Measurements from ENCODE around the gene FCHSD2. TPM values are rescaled to one million over a fixed set of nuclear protein-coding genes. Genes with fewer than 3 reads are reported as not detected.

The FCHSD2 gene
- total RNA-seq, 1 donor from 2014 or later, result 27.7 TPM

- H3K27ac Mint-ChIP-seq, result peak overlapping the region; percentile 80
- intact Hi-C loops (cut with micrococcal nuclease), result loop anchor here (1.0 kb wide), 2 partner anchors 64 to 171 kb away; no protein-coding TSS in a partner anchor
- H3K9me3 Mint-ChIP-seq, result peaks cover 11% of the 10 kb centered on the region
- no peaks in the 10 kb centered on the region for H3K27me3 Mint-ChIP-seq (ENCODE audit: insufficient read depth)
- peak overlapping the region; percentile 55 for H3K4me3 Mint-ChIP-seq
- DNase-seq (ENCODE audit: low spot score), result no peak
- peaks cover 76% of the 10 kb centered on the region for H3K4me1 Mint-ChIP-seq (ENCODE audit: low read depth)
- H3K36me3 Mint-ChIP-seq (ENCODE audit: low read depth), result peaks cover 45% of the 10 kb centered on the region
Measured at GRCh38 chr11:72970557-72971118, 171.5 kb downstream of the FCHSD2 start.

- Mint-ChIP-seq H3K27ac (peak overlapping the region; percentile 79), H3K4me3 (peak overlapping the region; percentile 48), H3K9me3 (peaks cover 11% of the 10 kb centered on the region), H3K27me3 (ENCODE audit: insufficient read depth) (no peaks in the 10 kb centered on the region), H3K4me1 (ENCODE audit: low read depth) (peaks cover 78% of the 10 kb centered on the region), H3K36me3 (ENCODE audit: low read depth) (peaks cover 45% of the 10 kb centered on the region)
- DNase-seq (ENCODE audit: low spot score), result no peak
- intact Hi-C loops (cut with micrococcal nuclease), result loop anchor here (1.0 kb wide), 2 partner anchors 64 to 171 kb away; no protein-coding TSS in a partner anchor
Measured at GRCh38 chr11:72969894-72970335, 172.2 kb downstream of the FCHSD2 start.

DNA sequence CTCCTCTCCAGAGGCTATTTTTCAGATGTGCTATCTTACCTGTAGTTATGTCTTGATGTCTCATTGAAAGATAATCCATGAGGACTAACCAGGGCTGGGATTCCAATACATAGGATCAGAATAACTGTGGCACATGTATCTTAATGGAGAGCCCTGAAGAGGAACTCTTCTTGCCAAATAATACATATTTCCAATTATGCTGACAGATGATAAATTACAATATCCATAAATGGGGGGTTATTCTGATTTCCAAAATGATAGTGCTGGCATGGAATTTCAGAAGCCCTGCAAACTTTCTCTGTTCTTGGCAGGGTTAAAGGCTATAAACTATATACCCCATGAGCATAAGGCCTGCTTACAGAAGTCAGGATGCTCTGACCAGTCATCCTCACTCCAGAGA, 173.7 kb downstream of the FCHSD2 start:
- Mint-ChIP-seq H3K36me3 (ENCODE audit: low read depth) (peaks cover 35% of the 10 kb centered on the region), H3K27ac (no peak overlapping the region), H3K27me3 (ENCODE audit: insufficient read depth) (no peaks in the 10 kb centered on the region), H3K4me1 (ENCODE audit: low read depth) (peaks cover 63% of the 10 kb centered on the region), H3K9me3 (no peaks in the 10 kb centered on the region), H3K4me3 (no peak overlapping the region)
- no peak for DNase-seq (ENCODE audit: low spot score)
- intact Hi-C loops (cut with micrococcal nuclease), result no loop called here

DNA sequence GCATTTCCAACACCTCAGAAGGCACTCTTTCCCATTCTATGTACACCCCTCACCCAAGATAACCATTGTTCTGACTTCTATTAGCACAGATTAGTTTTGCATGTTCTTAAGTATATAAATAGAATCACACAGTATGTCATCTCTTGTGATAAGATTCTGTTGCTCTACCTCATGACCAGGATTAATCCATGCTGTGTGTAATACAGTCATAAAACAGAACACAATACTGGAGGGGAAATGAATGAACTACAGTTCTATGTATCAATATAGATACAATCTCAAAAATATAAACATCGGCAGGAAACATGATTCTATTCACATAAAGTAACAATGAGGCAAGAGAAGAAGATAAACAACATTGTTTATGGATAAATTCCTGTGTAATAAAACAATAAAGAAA, 176.4 kb downstream of the FCHSD2 start:
- no peaks in the 10 kb centered on the region for H3K27me3 Mint-ChIP-seq (ENCODE audit: insufficient read depth)
- peaks cover 40% of the 10 kb centered on the region for H3K4me1 Mint-ChIP-seq (ENCODE audit: low read depth)
- intact Hi-C loops (cut with micrococcal nuclease), result no loop called here
- no peaks in the 10 kb centered on the region for H3K9me3 Mint-ChIP-seq
- no peak overlapping the region for H3K4me3 Mint-ChIP-seq
- no peak for DNase-seq (ENCODE audit: low spot score)
- peaks cover 20% of the 10 kb centered on the region for H3K36me3 Mint-ChIP-seq (ENCODE audit: low read depth)
- no peak overlapping the region for H3K27ac Mint-ChIP-seq

GRCh38 chr11:72962717-72963116, 179.4 kb downstream of the FCHSD2 start:
- Mint-ChIP-seq H3K27me3 (ENCODE audit: insufficient read depth) (no peaks in the 10 kb centered on the region), H3K4me3 (no peak overlapping the region), H3K9me3 (no peaks in the 10 kb centered on the region), H3K4me1 (ENCODE audit: low read depth) (peaks cover 17% of the 10 kb centered on the region), H3K27ac (no peak overlapping the region), H3K36me3 (ENCODE audit: low read depth) (peaks cover 18% of the 10 kb centered on the region)
- no peak for DNase-seq (ENCODE audit: low spot score)
- intact Hi-C loops (cut with micrococcal nuclease), result no loop called here

- Mint-ChIP-seq H3K27ac (no peak overlapping the region), H3K9me3 (no peaks in the 10 kb centered on the region), H3K4me3 (no peak overlapping the region), H3K36me3 (ENCODE audit: low read depth) (peaks cover 19% of the 10 kb centered on the region), H3K27me3 (ENCODE audit: insufficient read depth) (no peaks in the 10 kb centered on the region), H3K4me1 (ENCODE audit: low read depth) (peaks cover 12% of the 10 kb centered on the region)
- DNase-seq (ENCODE audit: low spot score), result no peak
- intact Hi-C loops (cut with micrococcal nuclease), result no loop called here
Measured at GRCh38 chr11:72962084-72962483, 180.0 kb downstream of the FCHSD2 start.

DNA sequence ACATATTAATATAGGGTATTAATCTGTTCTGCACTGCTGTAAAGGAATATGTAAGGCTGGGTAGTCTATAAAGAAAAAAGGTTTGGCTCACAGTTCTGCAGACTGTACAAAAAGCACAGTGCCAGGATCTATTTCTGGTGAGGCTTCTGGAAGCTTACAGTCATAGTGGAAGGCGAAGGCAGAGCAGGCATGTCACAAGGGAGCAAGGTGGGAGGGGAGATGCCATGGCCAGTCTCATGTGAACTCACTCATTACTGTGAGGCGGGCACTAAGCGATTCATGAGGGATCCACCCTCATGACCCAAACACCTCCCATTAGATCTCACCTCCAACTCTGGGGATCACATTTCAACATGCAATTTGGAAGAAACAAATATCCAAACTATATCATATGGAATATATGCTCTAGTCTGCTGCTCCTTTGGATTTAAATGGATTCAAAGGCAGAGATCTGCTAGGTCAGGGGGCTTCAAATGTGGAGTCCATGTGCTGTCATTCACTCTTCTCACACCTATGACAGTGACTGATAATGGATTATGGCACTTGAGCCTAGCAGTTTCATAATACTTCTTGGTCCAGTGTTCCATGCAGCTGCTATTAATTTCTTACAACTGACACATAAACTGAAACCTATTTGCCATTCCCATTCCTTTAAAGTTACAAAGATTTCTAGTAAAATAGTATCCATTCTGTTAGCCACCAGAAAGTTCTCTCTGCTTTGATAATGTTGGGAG, 182.0 kb downstream of the FCHSD2 start:
- intact Hi-C loops (cut with micrococcal nuclease), result no loop called here
- no peak overlapping the region for H3K27ac Mint-ChIP-seq
- peaks cover 19% of the 10 kb centered on the region for H3K36me3 Mint-ChIP-seq (ENCODE audit: low read depth)
- no peak overlapping the region for H3K4me3 Mint-ChIP-seq
- H3K27me3 Mint-ChIP-seq (ENCODE audit: insufficient read depth), result no peaks in the 10 kb centered on the region
- DNase-seq (ENCODE audit: low spot score), result no peak
- no peaks in the 10 kb centered on the region for H3K9me3 Mint-ChIP-seq
- peaks cover 11% of the 10 kb centered on the region for H3K4me1 Mint-ChIP-seq (ENCODE audit: low read depth)

DNA sequence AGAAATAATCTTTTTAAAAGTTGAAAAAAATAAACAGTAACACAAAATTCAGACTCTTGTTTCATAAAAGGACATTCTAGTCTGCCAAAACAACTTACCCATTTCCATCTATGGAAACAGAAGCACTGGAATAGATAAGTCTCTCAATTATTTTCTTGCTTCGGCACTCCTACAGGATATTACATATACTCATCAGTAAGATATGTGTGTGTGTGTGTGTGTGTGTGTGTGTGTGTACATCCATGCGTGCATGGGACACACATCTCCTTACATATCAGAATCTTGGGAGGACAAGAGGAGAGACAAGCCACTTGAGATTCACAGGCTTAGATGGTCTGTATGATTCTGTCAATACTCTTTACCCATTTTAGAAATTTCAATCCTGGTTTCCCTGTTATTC, 183.3 kb downstream of the FCHSD2 start:
- intact Hi-C loops (cut with micrococcal nuclease), result no loop called here
- Mint-ChIP-seq H3K27me3 (ENCODE audit: insufficient read depth) (no peaks in the 10 kb centered on the region), H3K4me1 (ENCODE audit: low read depth) (peaks cover 10% of the 10 kb centered on the region), H3K36me3 (ENCODE audit: low read depth) (peaks cover 15% of the 10 kb centered on the region), H3K27ac (no peak overlapping the region), H3K4me3 (no peak overlapping the region), H3K9me3 (no peaks in the 10 kb centered on the region)
- DNase-seq (ENCODE audit: low spot score), result no peak

DNA sequence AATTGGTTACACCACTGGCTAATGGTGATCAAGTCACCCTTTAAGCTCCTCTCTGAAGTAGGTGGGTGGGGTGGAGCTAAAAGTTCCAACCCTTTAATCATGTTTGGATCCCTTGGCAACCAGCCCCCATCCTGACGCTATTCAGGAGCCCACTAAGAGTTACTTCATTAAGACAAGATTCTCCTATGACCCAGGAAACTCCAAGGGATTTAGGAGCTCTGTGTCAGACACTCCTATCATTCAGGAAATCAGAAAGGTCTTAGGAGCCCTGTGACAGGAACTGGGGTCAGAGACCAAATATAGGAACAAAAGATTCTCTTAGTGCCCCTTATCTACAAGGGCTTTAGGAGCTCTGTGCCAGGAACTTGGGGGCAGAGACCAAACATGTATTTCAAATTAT, 186.7 kb downstream of the FCHSD2 start:
- no peak for DNase-seq (ENCODE audit: low spot score)
- no peaks in the 10 kb centered on the region for H3K9me3 Mint-ChIP-seq
- intact Hi-C loops (cut with micrococcal nuclease), result no loop called here
- no peak overlapping the region for H3K27ac Mint-ChIP-seq
- H3K27me3 Mint-ChIP-seq (ENCODE audit: insufficient read depth), result no peaks in the 10 kb centered on the region
- H3K4me3 Mint-ChIP-seq, result no peak overlapping the region
- H3K4me1 Mint-ChIP-seq (ENCODE audit: low read depth), result peaks cover 13% of the 10 kb centered on the region
- H3K36me3 Mint-ChIP-seq (ENCODE audit: low read depth), result peaks cover 18% of the 10 kb centered on the region

DNA sequence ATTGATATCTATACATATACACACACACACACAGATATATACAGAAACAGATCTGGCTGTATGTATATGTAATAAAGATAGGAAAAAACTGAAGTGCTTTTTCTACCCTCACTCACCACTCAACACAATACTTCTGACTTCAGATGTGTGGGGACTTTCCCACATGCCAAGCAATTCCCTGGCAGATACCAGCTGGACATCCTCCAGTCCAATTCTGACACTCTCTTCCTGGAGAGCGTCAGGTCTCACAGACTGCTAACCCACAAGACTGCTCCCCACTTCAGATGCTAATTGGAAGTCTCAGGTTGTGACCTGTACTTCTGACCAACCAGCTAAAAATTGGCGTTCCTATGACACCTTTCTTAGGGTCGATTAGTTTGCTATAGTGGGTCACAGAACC, 187.3 kb downstream of the FCHSD2 start:
- Mint-ChIP-seq H3K4me1 (ENCODE audit: low read depth) (peaks cover 13% of the 10 kb centered on the region), H3K4me3 (no peak overlapping the region), H3K27ac (no peak overlapping the region), H3K36me3 (ENCODE audit: low read depth) (peaks cover 20% of the 10 kb centered on the region), H3K9me3 (no peaks in the 10 kb centered on the region), H3K27me3 (ENCODE audit: insufficient read depth) (no peaks in the 10 kb centered on the region)
- no peak for DNase-seq (ENCODE audit: low spot score)
- intact Hi-C loops (cut with micrococcal nuclease), result no loop called here

GRCh38 chr11:72953637-72954036, 188.5 kb downstream of the FCHSD2 start:
- H3K9me3 Mint-ChIP-seq, result no peaks in the 10 kb centered on the region
- H3K27me3 Mint-ChIP-seq (ENCODE audit: insufficient read depth), result no peaks in the 10 kb centered on the region
- H3K27ac Mint-ChIP-seq, result no peak overlapping the region
- no peak for DNase-seq (ENCODE audit: low spot score)
- intact Hi-C loops (cut with micrococcal nuclease), result no loop called here
- H3K4me1 Mint-ChIP-seq (ENCODE audit: low read depth), result peaks cover 13% of the 10 kb centered on the region
- peaks cover 20% of the 10 kb centered on the region for H3K36me3 Mint-ChIP-seq (ENCODE audit: low read depth)
- no peak overlapping the region for H3K4me3 Mint-ChIP-seq

DNA sequence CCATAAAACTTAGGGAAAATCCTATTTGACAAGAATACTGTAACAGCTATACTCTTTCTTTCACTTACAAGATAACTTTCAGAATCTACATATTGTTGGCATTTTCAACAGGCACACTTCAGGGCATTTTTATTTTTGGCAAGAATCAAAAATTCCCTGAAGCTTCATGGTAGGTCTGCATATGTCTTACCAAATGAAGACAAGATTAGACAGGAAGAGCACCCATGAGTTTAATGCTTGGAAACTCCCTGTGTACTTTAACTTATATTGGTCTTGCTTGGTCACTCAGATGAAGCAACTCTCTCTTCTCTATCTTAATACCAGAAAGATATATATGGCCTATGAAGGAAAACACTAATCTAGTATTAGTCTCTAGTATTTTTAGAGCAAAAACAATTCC, 190.2 kb downstream of the FCHSD2 start:
- no peaks in the 10 kb centered on the region for H3K27me3 Mint-ChIP-seq (ENCODE audit: insufficient read depth)
- peaks cover 16% of the 10 kb centered on the region for H3K36me3 Mint-ChIP-seq (ENCODE audit: low read depth)
- intact Hi-C loops (cut with micrococcal nuclease), result no loop called here
- H3K4me3 Mint-ChIP-seq, result no peak overlapping the region
- H3K4me1 Mint-ChIP-seq (ENCODE audit: low read depth), result peaks cover 13% of the 10 kb centered on the region
- no peak for DNase-seq (ENCODE audit: low spot score)
- no peak overlapping the region for H3K27ac Mint-ChIP-seq
- H3K9me3 Mint-ChIP-seq, result no peaks in the 10 kb centered on the region

- intact Hi-C loops (cut with micrococcal nuclease), result no loop called here
- Mint-ChIP-seq H3K4me3 (no peak overlapping the region), H3K27me3 (ENCODE audit: insufficient read depth) (no peaks in the 10 kb centered on the region), H3K36me3 (ENCODE audit: low read depth) (peaks cover 11% of the 10 kb centered on the region), H3K4me1 (ENCODE audit: low read depth) (peaks cover 10% of the 10 kb centered on the region), H3K9me3 (no peaks in the 10 kb centered on the region), H3K27ac (no peak overlapping the region)
- DNase-seq (ENCODE audit: low spot score), result no peak
Measured at GRCh38 chr11:72951193-72951592, 190.9 kb downstream of the FCHSD2 start.

All from activated T-helper 1 cell treated with anti-CD3 and anti-CD28 coated beads, Interleukin-12 subunit alpha, Interleukin-12 subunit beta, Interleukin-2, Interleukin-4 antibody, amounts not matched to agents 30 ng/mL and 10 ng/mL and 1 ng/mL, durations not matched to agents 14 hours and 24 hours and 36 hours (primary cell).